HepG2 (cell line): ENCODE results near the gene OSBPL3.

ENCODE experiments used
- YY1 ChIP-seq: IDR thresholded peaks from 2 replicates; pipeline ENCODE4 v1.6.1; 2011; ENCODE audit warnings: low read length, low read depth, moderate library complexity, mild to moderate bottlenecking; ENCODE audit not compliant: insufficient read depth, insufficient replicate concordance
- ZNF292 ChIP-seq: sonication (generic); formaldehyde crosslinking; IDR thresholded peaks from 2 replicates; pipeline ENCODE4 v1.8.1; 2022; ENCODE audit warnings: mild to moderate bottlenecking, low read depth, missing genetic modification reagents, borderline replicate concordance

- no peak for TF ChIP-seq ZNF292 (CRISPR knock-in tag)
- no peak for TF ChIP-seq YY1
Observed at GRCh38 chr7:24817339-24817738, 162.6 kb downstream of the OSBPL3 start.
